ENCODE results near the gene LDAH.

The LDAH gene

GRCh38 chr2:20678086-20678395 lies 144.9 kb downstream of the LDAH start:
- no peak for FAIRE-seq

- FAIRE-seq, result no peak
These were observed 145.4 kb downstream of the LDAH start for GRCh38 chr2:20677301-20678085.

- no peak for FAIRE-seq
These were observed 146.3 kb downstream of the LDAH start for GRCh38 chr2:20676353-20677215.

- FAIRE-seq, result no peak
These were observed 147.1 kb downstream of the LDAH start for GRCh38 chr2:20675701-20676352.

- no peak for FAIRE-seq
These were observed 147.8 kb downstream of the LDAH start for GRCh38 chr2:20674974-20675679.

- no peak for FAIRE-seq
These were observed 148.5 kb downstream of the LDAH start for GRCh38 chr2:20674309-20674965.

- no peak for FAIRE-seq
These were observed 149.1 kb downstream of the LDAH start for GRCh38 chr2:20673686-20674308.

GRCh38 chr2:20672201-20672951 lies 150.5 kb downstream of the LDAH start:
- no peak for FAIRE-seq

GRCh38 chr2:20671736-20672080 lies 151.2 kb downstream of the LDAH start:
- no peak for FAIRE-seq

GRCh38 chr2:20671036-20671735 lies 151.7 kb downstream of the LDAH start:
- no peak for FAIRE-seq

- no peak for FAIRE-seq
These were observed 152.4 kb downstream of the LDAH start for GRCh38 chr2:20670315-20671035.

- FAIRE-seq, result no peak
These were observed 153.2 kb downstream of the LDAH start for GRCh38 chr2:20669562-20670314.

GRCh38 chr2:20668871-20669475 lies 153.9 kb downstream of the LDAH start:
- FAIRE-seq, result no peak

- FAIRE-seq, result no peak
These were observed 154.4 kb downstream of the LDAH start for GRCh38 chr2:20668451-20668850.

GRCh38 chr2:20667531-20668401 lies 155.1 kb downstream of the LDAH start:
- FAIRE-seq, result no peak

- no peak for FAIRE-seq
These were observed 155.8 kb downstream of the LDAH start for GRCh38 chr2:20667151-20667530.

- FAIRE-seq, result no peak
These were observed 156.4 kb downstream of the LDAH start, which contains the start of gene GDF7 for GRCh38 chr2:20666304-20667150. Gene GDF7, plus strand, starts transcription at chr2:20667144. Its CDS starts 96 bp downstream, at chr2:20667240.
